Activated CD8-positive, alpha-beta T cell treated with anti-CD3 and anti-CD28 coated beads for 36 hours (primary cell): ENCODE results near the gene LONRF2. TPM values are rescaled to one million over a fixed set of nuclear protein-coding genes. Genes with fewer than 3 reads are reported as not detected.
"Not testable (repeated sequence)": the region's sequence is repeated elsewhere in the genome, so short reads cannot be mapped to it uniquely, and the experiment has no call there.

Experiments used
- ATAC-seq: fragments of 200-7000 bp; cut with Tn5 transposase; one replicate; pipeline ENCODE4 v1.10.0; 2021; ENCODE audit warnings: mild to moderate bottlenecking, moderate library complexity
- CTCF ChIA-PET: fragments of 350-600 bp; sonication (Branson Sonifier 250); formaldehyde crosslinking; loops from one replicate; lab custom pipeline; 2021; ENCODE audit warnings: antibody characterized with exemption; lab: Charles Lee
- POLR2A ChIA-PET: fragments of 350-600 bp; sonication (Branson Sonifier 250); formaldehyde crosslinking; loops from one replicate; lab custom pipeline; 2021; ENCODE audit warnings: antibody characterized with exemption; lab: Charles Lee
- DNase-seq: peaks from one replicate; pipeline ENCODE4 v3.0.0-alpha.2; 2020
- H3K27ac Mint-ChIP-seq: one replicate; pipeline ENCODE4 v1.8.0; 2021; ENCODE audit warnings: mild to moderate bottlenecking, mixed read lengths
- H3K27me3 Mint-ChIP-seq: one replicate; pipeline ENCODE4 v1.8.0; 2021; ENCODE audit warnings: mixed read lengths
- H3K36me3 Mint-ChIP-seq: one replicate; pipeline ENCODE4 v1.8.0; 2021; ENCODE audit warnings: low read depth, mixed read lengths
- H3K4me1 Mint-ChIP-seq: one replicate; pipeline ENCODE4 v1.8.0; 2021; ENCODE audit warnings: low read depth, mixed read lengths
- H3K4me3 Mint-ChIP-seq: one replicate; pipeline ENCODE4 v1.8.0; 2021; ENCODE audit warnings: mild to moderate bottlenecking, moderate library complexity, mixed read lengths
- H3K9me3 Mint-ChIP-seq: one replicate; pipeline ENCODE4 v1.8.0; 2021; ENCODE audit warnings: mixed read lengths
- intact Hi-C: fragments of 100-400 bp; cut with micrococcal nuclease; formaldehyde crosslinking; loops from one replicate; pipeline ENCODE4 v1.10.0; 2022
- total RNA-seq, 2 experiments: library from RNA; stranded (reverse); gene quantifications; one replicate each; pipeline ENCODE4 v1.2.3, GENCODE V29; 2021
- TF ChIP-seq, protein P1 (sequence below): fragments of 200-600 bp; IDR thresholded peaks from one replicate; pipeline ENCODE4 v1.8.0; 2022; ENCODE audit warnings: antibody characterized with exemption, mild to moderate bottlenecking

Gene LONRF2
- total RNA-seq, 2 experiments from 2014 or later: 0.04 to 0.20 TPM

DNA sequence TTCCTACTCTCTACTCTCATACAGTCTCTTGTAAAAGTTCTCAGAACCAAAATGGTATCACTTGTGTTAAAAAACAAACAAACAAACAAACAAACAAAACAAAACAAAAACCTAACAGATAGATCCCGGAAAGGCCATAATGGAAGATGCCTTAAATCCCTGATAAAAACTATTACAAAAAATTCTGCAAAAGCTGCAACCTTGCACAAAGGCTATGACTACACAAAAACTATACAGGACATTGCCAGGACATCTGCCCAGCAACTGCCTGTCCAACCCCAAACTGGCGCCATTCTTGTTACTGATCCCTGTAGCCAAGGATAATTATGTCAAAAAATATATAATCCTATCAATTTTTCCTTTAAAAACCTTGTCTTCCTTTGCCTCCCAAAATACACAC is 36.3 kb upstream of the LONRF2 start:
- POLR2A ChIA-PET: no interaction called here
- no peak overlapping the region for H3K4me3 Mint-ChIP-seq
- H3K27me3 Mint-ChIP-seq: peaks cover 9% of the 10 kb centered on the region
- DNase-seq (no peak), ATAC-seq (no peak)
- no peaks in the 10 kb centered on the region for H3K36me3 Mint-ChIP-seq
- H3K27ac Mint-ChIP-seq: no peak overlapping the region
- intact Hi-C loops: loop anchor here (10.0 kb wide), 1 partner anchor 56 kb away; the partner anchor contains the start of gene CHST10
- CTCF ChIA-PET: interaction anchor here (1.2 kb wide), 1 partner anchor 23 kb away, joined by 4 read pairs; no protein-coding TSS in a partner anchor
- TF ChIP-seq, protein P1, sequence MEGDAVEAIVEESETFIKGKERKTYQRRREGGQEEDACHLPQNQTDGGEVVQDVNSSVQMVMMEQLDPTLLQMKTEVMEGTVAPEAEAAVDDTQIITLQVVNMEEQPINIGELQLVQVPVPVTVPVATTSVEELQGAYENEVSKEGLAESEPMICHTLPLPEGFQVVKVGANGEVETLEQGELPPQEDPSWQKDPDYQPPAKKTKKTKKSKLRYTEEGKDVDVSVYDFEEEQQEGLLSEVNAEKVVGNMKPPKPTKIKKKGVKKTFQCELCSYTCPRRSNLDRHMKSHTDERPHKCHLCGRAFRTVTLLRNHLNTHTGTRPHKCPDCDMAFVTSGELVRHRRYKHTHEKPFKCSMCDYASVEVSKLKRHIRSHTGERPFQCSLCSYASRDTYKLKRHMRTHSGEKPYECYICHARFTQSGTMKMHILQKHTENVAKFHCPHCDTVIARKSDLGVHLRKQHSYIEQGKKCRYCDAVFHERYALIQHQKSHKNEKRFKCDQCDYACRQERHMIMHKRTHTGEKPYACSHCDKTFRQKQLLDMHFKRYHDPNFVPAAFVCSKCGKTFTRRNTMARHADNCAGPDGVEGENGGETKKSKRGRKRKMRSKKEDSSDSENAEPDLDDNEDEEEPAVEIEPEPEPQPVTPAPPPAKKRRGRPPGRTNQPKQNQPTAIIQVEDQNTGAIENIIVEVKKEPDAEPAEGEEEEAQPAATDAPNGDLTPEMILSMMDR: no peak
- no peaks in the 10 kb centered on the region for H3K4me1 Mint-ChIP-seq
- H3K9me3 Mint-ChIP-seq: peaks cover 7% of the 10 kb centered on the region

DNA sequence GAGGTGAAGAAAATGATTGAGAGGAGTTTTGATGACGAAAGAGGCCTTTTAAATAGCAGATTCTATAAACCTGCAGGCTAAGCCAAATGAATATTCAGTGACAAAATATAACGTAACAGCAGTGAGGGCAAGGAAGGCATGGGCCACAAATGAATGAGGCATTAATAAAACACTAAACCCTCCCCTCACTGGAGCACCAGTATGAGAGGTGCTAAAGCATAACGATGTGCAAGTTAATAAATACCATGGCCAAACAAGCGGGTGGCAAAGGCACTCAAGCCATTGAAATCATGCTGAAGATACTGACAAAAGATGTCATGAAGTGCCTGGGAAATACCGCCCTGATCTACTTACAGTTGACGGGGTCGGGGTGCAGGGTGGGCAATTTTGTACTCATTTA is 30.2 kb upstream of the LONRF2 start:
- H3K27ac Mint-ChIP-seq: no peak overlapping the region
- intact Hi-C loops: loop anchor here (10.0 kb wide), 1 partner anchor 62 kb away; the partner anchor contains the start of gene CHST10

DNA sequence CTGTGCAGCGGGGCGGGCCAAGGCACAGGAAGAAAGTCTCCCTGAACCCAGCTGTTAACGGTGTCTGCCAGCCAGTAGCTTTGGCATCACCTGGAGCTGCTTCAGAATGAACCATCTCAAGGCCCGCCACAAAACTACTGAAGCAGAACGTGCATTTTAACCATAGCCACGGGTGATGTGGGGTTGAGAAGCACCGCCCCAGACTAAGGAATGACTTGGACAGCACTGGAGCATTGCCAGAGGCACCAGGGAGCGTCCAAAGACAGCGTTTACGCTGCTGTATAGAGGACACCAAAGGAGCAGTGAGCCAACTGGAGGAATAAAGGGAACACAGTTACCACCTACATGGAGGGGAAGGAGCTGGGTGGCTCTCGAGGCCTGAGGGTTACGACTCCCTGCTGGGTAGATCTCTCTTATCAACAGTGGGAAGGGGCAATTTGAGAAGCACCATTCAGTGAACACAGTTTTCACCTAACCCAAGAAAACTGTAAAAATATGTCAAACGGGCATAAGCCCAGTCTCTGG is 28.4 kb upstream of the LONRF2 start:
- CTCF ChIA-PET: interaction anchor here (1.0 kb wide), 1 partner anchor 30 kb away, joined by 4 read pairs; no protein-coding TSS in a partner anchor

More for the DNA sequence above, 30.2 kb upstream of the LONRF2 start:
- Mint-ChIP-seq H3K4me1 (no peaks in the 10 kb centered on the region), H3K9me3 (no peaks in the 10 kb centered on the region), H3K27me3 (peaks cover 17% of the 10 kb centered on the region), H3K36me3 (no peaks in the 10 kb centered on the region), H3K4me3 (no peak overlapping the region)
- CTCF ChIA-PET: no interaction called here
- TF ChIP-seq, protein P1: no peak
- POLR2A ChIA-PET: no interaction called here
- DNase-seq (no peak), ATAC-seq (no peak)

DNA sequence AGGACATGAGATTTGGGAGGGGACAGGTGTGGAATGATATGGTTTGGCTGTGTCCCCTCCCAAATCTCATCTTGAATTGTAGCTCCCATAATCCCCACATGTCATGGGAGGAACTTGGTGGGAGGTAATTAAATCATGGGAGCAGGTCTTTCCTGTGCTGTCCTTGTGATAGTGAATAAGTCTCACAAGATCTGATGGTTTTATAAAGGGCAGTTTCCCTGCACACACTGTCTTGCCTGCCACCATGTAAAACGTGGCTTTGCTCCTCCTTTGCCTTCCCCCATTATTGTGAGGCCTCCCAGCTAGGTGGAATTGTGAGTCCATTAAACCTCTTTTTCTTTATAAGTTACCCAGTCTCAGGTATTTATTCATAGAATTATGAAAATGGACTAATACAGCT is 22.8 kb upstream of the LONRF2 start:
- H3K36me3 Mint-ChIP-seq, H3K4me3 Mint-ChIP-seq, POLR2A ChIA-PET, intact Hi-C loops, H3K9me3 Mint-ChIP-seq, H3K27ac Mint-ChIP-seq, CTCF ChIA-PET, H3K4me1 Mint-ChIP-seq, DNase-seq, ATAC-seq: not testable (repeated sequence)
- peaks cover 20% of the 10 kb centered on the region for H3K27me3 Mint-ChIP-seq

More for the DNA sequence above, 28.4 kb upstream of the LONRF2 start:
- POLR2A ChIA-PET: no interaction called here
- intact Hi-C loops: loop anchor here (10.0 kb wide), 1 partner anchor 64 kb away; the partner anchor contains the start of gene CHST10
- Mint-ChIP-seq H3K4me1 (no peaks in the 10 kb centered on the region), H3K9me3 (no peaks in the 10 kb centered on the region), H3K36me3 (no peaks in the 10 kb centered on the region), H3K27ac (no peak overlapping the region), H3K27me3 (peaks cover 15% of the 10 kb centered on the region), H3K4me3 (no peak overlapping the region)
- DNase-seq (no peak), ATAC-seq (no peak)
- TF ChIP-seq, protein P1: no peak

DNA sequence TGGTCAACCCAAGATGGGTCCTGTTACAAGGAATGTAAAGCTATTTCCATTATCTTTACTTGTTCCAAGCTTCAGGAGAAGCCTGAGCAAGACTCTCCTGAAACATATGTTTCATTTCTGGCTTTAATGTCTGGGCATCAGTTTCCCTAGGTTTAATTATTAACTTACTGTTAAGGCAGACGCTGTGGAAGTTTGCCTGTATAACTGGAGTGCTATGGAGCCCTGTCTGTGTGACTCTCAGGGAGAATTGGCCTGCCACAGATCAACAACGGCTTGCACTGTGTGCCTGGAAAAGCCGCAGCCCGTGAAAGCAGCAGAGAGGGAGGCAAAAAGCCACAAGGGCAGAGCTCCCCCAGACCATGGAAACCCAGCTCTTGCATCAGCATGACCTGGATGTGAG is 22.1 kb upstream of the LONRF2 start:
- Mint-ChIP-seq H3K4me1 (no peaks in the 10 kb centered on the region), H3K36me3 (no peaks in the 10 kb centered on the region), H3K27me3 (peaks cover 17% of the 10 kb centered on the region), H3K9me3 (peaks cover 2% of the 10 kb centered on the region), H3K4me3 (no peak overlapping the region), H3K27ac (no peak overlapping the region)
- ChIA-PET CTCF (interaction anchor here (1.7 kb wide), 1 partner anchor 37 kb away, joined by 4 read pairs; no protein-coding TSS in a partner anchor), POLR2A (interaction anchor here (0.5 kb wide), 1 partner anchor 774 kb away, joined by 3 read pairs; no protein-coding TSS in a partner anchor)
- intact Hi-C loops: no loop called here
- TF ChIP-seq, protein P1: no peak
- no peak for ATAC-seq
- DNase-seq: no peak

DNA sequence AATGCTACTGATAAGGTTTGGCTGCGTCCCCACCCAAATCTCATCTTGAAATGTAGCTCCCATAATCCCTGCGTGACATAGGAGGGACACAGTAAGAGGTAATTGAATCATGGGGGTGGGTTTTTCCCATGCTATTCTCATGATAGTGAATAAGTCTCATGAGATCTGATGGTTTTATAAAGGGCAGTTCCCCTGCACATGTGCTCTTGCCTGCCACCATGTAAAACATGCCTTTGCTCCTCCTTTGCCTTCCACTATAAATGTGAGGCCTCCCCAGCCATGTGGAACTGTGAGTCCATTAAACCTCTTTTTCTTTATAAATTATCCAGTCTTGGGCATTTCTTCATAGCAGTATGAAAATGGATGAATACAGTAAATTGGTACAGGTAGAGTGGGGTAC is 20.2 kb upstream of the LONRF2 start:
- not testable (repeated sequence) for ATAC-seq, H3K4me3 Mint-ChIP-seq

More for the DNA sequence above, 20.2 kb upstream of the LONRF2 start:
- H3K9me3 Mint-ChIP-seq, H3K27ac Mint-ChIP-seq, intact Hi-C loops, DNase-seq, POLR2A ChIA-PET, H3K4me1 Mint-ChIP-seq, H3K36me3 Mint-ChIP-seq, CTCF ChIA-PET: not testable (repeated sequence)
- H3K27me3 Mint-ChIP-seq: peaks cover 15% of the 10 kb centered on the region
